SK-N-SH treated with all-trans-retinoic acid at 6 μM for 48 hours (cell line): ENCODE results near the gene HYAL3.

Source experiments
- ATAC-seq: fragments of 200-7000 bp; cut with Tn5 transposase; 3 replicates; pipeline ENCODE4 v1.9.1; 2020; ENCODE audit warnings: mild to moderate bottlenecking, moderate library complexity
- ARNTL ChIP-seq: fragments of 450-650 bp; formaldehyde crosslinking; IDR thresholded peaks from 2 replicates; pipeline ENCODE4 v1.5.0; 2020; ENCODE audit warnings: low read depth, mild to moderate bottlenecking, moderate library complexity, borderline replicate concordance
- BACH2 ChIP-seq: fragments of 250-450 bp; sonication (Bioruptor Pico); IDR thresholded peaks from 2 replicates; pipeline ENCODE4 v1.9.0; 2021; ENCODE audit warnings: mild to moderate bottlenecking, borderline replicate concordance
- CSDC2 ChIP-seq: fragments of 250-450 bp; sonication (Bioruptor Pico); IDR thresholded peaks from 2 replicates; pipeline ENCODE4 v1.5.0; 2020; ENCODE audit warnings: mild to moderate bottlenecking, moderate library complexity
- CSRNP3 ChIP-seq: fragments of 250-450 bp; sonication (Bioruptor Pico); IDR thresholded peaks from 2 replicates; pipeline ENCODE4 v1.5.1; 2021; ENCODE audit warnings: mild to moderate bottlenecking, moderate library complexity
- ESRRG ChIP-seq: fragments of 250-450 bp; sonication (Bioruptor Pico); IDR thresholded peaks from 2 replicates; pipeline ENCODE4 v1.6.1; 2021; ENCODE audit warnings: mild to moderate bottlenecking
- GLIS3 ChIP-seq: fragments of 250-450 bp; sonication (Bioruptor Pico); IDR thresholded peaks from 2 replicates; pipeline ENCODE4 v1.5.0; 2020; ENCODE audit warnings: mild to moderate bottlenecking, moderate library complexity
- OSR1 ChIP-seq: fragments of 250-450 bp; sonication (Bioruptor Pico); IDR thresholded peaks from 2 replicates; pipeline ENCODE4 v1.8.0; 2022; ENCODE audit warnings: moderate library complexity, mild to moderate bottlenecking, inconsistent platforms
- PATZ1 ChIP-seq: fragments of 250-450 bp; sonication (Bioruptor Pico); IDR thresholded peaks from 2 replicates; pipeline ENCODE4 v1.8.0; 2020; ENCODE audit warnings: mild to moderate bottlenecking, moderate library complexity, borderline replicate concordance
- POU6F1 ChIP-seq: fragments of 250-450 bp; sonication (Bioruptor Pico); IDR thresholded peaks from 2 replicates; pipeline ENCODE4 v1.8.0; 2021; ENCODE audit warnings: low read depth, mild to moderate bottlenecking, moderate library complexity, borderline replicate concordance
- SNAI2 ChIP-seq: fragments of 250-450 bp; sonication (Bioruptor Pico); IDR thresholded peaks from 2 replicates; pipeline ENCODE4 v1.5.0; 2020; ENCODE audit warnings: mild to moderate bottlenecking, moderate library complexity
- TCF4 ChIP-seq: fragments of 250-450 bp; sonication (Bioruptor Pico); IDR thresholded peaks from 2 replicates; pipeline ENCODE4 v1.8.0; 2021; ENCODE audit warnings: mild to moderate bottlenecking, moderate library complexity, borderline replicate concordance
- TOX ChIP-seq: fragments of 250-450 bp; sonication (Bioruptor Pico); IDR thresholded peaks from 2 replicates; pipeline ENCODE4 v1.8.0; 2021; ENCODE audit warnings: mild to moderate bottlenecking, moderate library complexity, borderline replicate concordance
- TSHZ2 ChIP-seq: fragments of 250-450 bp; sonication (Bioruptor Pico); IDR thresholded peaks from 2 replicates; pipeline ENCODE4 v1.5.0; 2020; ENCODE audit warnings: mild to moderate bottlenecking, moderate library complexity
- ZC3H10 ChIP-seq: fragments of 250-450 bp; sonication (Bioruptor Pico); IDR thresholded peaks from 2 replicates; pipeline ENCODE4 v1.5.1; 2021; ENCODE audit warnings: mild to moderate bottlenecking, moderate library complexity
- ZFP3 ChIP-seq: fragments of 250-450 bp; sonication (Bioruptor Pico); IDR thresholded peaks from 2 replicates; pipeline ENCODE4 v1.5.0; 2020; ENCODE audit warnings: mild to moderate bottlenecking, moderate library complexity
- ZNF565 ChIP-seq: fragments of 450-650 bp; formaldehyde crosslinking; conservative IDR thresholded peaks from 2 replicates; pipeline ENCODE4 v1.5.0; 2020; ENCODE audit warnings: low read depth, mild to moderate bottlenecking, moderate library complexity
- ZNF70 ChIP-seq: fragments of 450-650 bp; formaldehyde crosslinking; IDR thresholded peaks from 2 replicates; pipeline ENCODE4 v1.5.0; 2020; ENCODE audit warnings: mild to moderate bottlenecking, moderate library complexity
- ZNF8 ChIP-seq: fragments of 450-650 bp; formaldehyde crosslinking; IDR thresholded peaks from 2 replicates; pipeline ENCODE4 v1.5.0; 2020; ENCODE audit warnings: mild to moderate bottlenecking, moderate library complexity

HYAL3 gene

GRCh38 chr3:50325497-50326181 lies 26.4 kb upstream of the HYAL3 start:
- no peak for TF ChIP-seq TOX (CRISPR knock-in tag)
- no peak for TF ChIP-seq ZNF565 (CRISPR knock-in tag)
- no peak for TF ChIP-seq PATZ1 (CRISPR knock-in tag)
- TF ChIP-seq BACH2 (CRISPR knock-in tag), result no peak
- TF ChIP-seq ARNTL (CRISPR knock-in tag), result no peak
- TF ChIP-seq SNAI2, result no peak
- no peak for TF ChIP-seq OSR1 (CRISPR knock-in tag)
- no peak for TF ChIP-seq ZNF70 (CRISPR knock-in tag)
- no peak for TF ChIP-seq ZFP3
- no peak for TF ChIP-seq POU6F1 (CRISPR knock-in tag)
- TF ChIP-seq TCF4, result no peak
- no peak for TF ChIP-seq TSHZ2 (CRISPR knock-in tag)
- no peak for TF ChIP-seq ZC3H10 (CRISPR knock-in tag)
- TF ChIP-seq CSDC2 (CRISPR knock-in tag), result no peak
- TF ChIP-seq ESRRG, result no peak
- no peak for TF ChIP-seq GLIS3 (CRISPR knock-in tag)
- TF ChIP-seq CSRNP3, result no peak
- TF ChIP-seq ZNF8 (CRISPR knock-in tag), result no peak
- ATAC-seq, result no peak

- no peak for ATAC-seq
- TF ChIP-seq TSHZ2 (CRISPR knock-in tag) (no peak), PATZ1 (CRISPR knock-in tag) (no peak), BACH2 (CRISPR knock-in tag) (no peak), ZNF8 (CRISPR knock-in tag) (no peak), SNAI2 (no peak), ZFP3 (no peak), OSR1 (CRISPR knock-in tag) (no peak), ARNTL (CRISPR knock-in tag) (no peak)
Observed at GRCh38 chr3:50325113-50325480, 25.9 kb upstream of the HYAL3 start.
